HG02588 (cell line): ENCODE data around the gene RUNX2.

Experiments used
- ATAC-seq: cut with Tn5 transposase; IDR thresholded peaks from one replicate; pipeline ENCODE4 v1.9.1; 2021; ENCODE audit warnings: mild to moderate bottlenecking, moderate library complexity; ENCODE audit not compliant: unreplicated experiment

The RUNX2 gene

GRCh38 chr6:45576648-45577624 is 248.8 kb downstream of the RUNX2 start:
- no peak for ATAC-seq

- ATAC-seq, result no peak
Observed at GRCh38 chr6:45577836-45578504, 249.8 kb downstream of the RUNX2 start.

- no peak for ATAC-seq
Observed at GRCh38 chr6:45584127-45584526, 256.0 kb downstream of the RUNX2 start.

- no peak for ATAC-seq
Observed at GRCh38 chr6:45586216-45587171, 258.4 kb downstream of the RUNX2 start.

- no peak for ATAC-seq
Observed at GRCh38 chr6:45587229-45588060, 259.3 kb downstream of the RUNX2 start.

GRCh38 chr6:45589367-45589766 is 261.2 kb downstream of the RUNX2 start:
- ATAC-seq, result no peak

- no peak for ATAC-seq
Observed at GRCh38 chr6:45590226-45590625, 262.1 kb downstream of the RUNX2 start.

- no peak for ATAC-seq
Observed at GRCh38 chr6:45590696-45591184, 262.6 kb downstream of the RUNX2 start.

GRCh38 chr6:45591306-45591705 is 263.2 kb downstream of the RUNX2 start:
- ATAC-seq, result no peak

- no peak for ATAC-seq
Observed at GRCh38 chr6:45591890-45592289, 263.8 kb downstream of the RUNX2 start.

- no peak for ATAC-seq
Observed at GRCh38 chr6:45592991-45593390, 264.9 kb downstream of the RUNX2 start.

GRCh38 chr6:45595010-45595851 is 267.1 kb downstream of the RUNX2 start:
- ATAC-seq, result no peak

- no peak for ATAC-seq
Observed at GRCh38 chr6:45597424-45597823, 269.3 kb downstream of the RUNX2 start.

- ATAC-seq, result no peak
Observed at GRCh38 chr6:45599053-45599452, 270.9 kb downstream of the RUNX2 start.

- no peak for ATAC-seq
Observed at GRCh38 chr6:45605971-45606370, 277.8 kb downstream of the RUNX2 start.

- no peak for ATAC-seq
Observed at GRCh38 chr6:45606831-45607400, 278.8 kb downstream of the RUNX2 start.

- no peak for ATAC-seq
Observed at GRCh38 chr6:45607798-45608197, 279.7 kb downstream of the RUNX2 start.

GRCh38 chr6:45608252-45608913 is 280.3 kb downstream of the RUNX2 start:
- no peak for ATAC-seq
